ENCODE measurements around the gene SDS.

DNA sequence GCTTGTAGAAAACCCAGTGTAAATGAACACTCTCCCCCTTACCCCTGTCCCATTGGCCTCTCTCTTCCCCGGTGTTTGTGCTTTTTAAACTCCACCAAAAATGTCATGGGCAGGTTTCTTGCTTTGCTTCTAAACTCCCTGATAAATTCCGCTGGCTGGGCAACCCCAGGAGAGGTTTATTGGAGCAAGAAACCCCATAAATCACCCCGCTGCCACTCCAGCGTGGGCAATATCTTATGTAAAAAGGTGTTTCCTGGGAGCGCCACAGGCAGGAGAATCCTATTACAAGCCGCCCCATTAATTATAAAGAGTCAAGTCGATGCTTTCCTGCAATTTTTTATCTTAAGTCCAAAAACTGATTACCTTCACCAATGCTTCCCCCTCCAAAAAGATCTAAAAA, 45.2 kb upstream of the SDS start:
- TF ChIP-seq CTCF (conservative IDR thresholded peaks at IDR 0.05) (no peak), EZH2 (IDR thresholded peaks at IDR 0.05; ENCODE audit: low read depth) (no peak)

All from PC-9 (cell line).